ENCODE measurements around the gene C11orf65.

C11orf65 gene

GRCh38 chr11:108370990-108371389 lies 96.3 kb downstream of the C11orf65 start:
- no peak for DNase-seq

DNA sequence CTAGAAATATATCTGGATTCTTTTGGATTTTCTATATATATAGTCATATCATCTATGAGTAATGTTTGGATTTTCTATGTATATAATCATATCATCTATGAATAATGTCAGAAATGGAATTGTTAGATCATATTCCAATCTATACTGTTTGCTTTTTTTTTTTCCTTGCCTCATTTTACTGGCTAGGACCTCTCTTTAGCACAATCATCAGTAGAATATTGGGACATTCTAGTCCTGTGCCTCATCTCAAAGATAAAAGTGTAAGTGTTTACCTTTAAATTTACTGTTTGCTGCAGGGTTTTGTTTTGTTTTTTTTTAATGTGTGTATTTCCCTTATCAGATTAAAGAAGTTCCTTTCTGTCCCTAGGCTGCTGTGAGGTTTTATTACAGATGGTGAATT lies 97.0 kb downstream of the C11orf65 start:
- no peak for DNase-seq

- DNase-seq: peak in 1 of 58 donors; percentile 7
Observed at GRCh38 chr11:108369064-108369463, 98.3 kb downstream of the C11orf65 start.

DNA sequence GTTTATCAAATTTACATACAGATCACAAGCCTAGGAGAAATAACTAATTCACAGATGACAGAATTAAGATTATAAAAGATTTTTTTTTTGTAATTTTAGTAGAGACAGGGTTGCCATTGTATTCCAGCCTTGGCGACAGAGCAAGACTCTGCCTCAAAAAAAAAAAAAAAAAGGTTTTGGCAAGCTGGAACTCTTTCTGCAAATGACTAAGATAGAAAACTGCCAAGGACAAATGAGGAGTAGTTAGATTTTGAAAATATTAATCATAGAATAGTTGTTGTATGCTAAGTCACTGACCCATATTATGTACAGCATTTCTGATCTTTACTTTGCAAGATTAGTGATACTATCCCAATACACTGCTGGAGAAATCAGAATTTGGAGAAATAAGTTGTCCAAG lies 99.2 kb downstream of the C11orf65 start:
- no peak for DNase-seq

GRCh38 chr11:108364159-108364558 lies 103.2 kb downstream of the C11orf65 start:
- no peak for DNase-seq

GRCh38 chr11:108351468-108351867 lies 115.9 kb downstream of the C11orf65 start:
- DNase-seq: no peak

- no peak for DNase-seq
Observed at GRCh38 chr11:108346451-108346850, 120.9 kb downstream of the C11orf65 start.

DNA sequence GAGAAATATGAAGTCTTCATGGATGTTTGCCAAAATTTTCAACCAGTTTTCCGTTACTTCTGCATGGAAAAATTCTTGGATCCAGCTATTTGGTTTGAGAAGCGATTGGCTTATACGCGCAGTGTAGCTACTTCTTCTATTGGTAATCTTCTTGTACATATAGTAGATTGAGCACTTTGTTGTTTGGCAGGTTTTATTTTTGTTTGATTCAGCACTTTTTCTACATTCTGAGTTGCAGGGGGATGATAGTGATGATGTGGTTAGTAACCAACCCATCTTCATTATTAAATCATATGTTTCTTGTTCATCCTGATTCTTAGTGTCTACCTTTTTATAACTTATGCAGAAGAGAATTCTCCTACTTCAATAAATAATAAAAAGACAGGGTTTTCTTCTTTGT lies 121.6 kb downstream of the C11orf65 start:
- no peak for DNase-seq

DNA sequence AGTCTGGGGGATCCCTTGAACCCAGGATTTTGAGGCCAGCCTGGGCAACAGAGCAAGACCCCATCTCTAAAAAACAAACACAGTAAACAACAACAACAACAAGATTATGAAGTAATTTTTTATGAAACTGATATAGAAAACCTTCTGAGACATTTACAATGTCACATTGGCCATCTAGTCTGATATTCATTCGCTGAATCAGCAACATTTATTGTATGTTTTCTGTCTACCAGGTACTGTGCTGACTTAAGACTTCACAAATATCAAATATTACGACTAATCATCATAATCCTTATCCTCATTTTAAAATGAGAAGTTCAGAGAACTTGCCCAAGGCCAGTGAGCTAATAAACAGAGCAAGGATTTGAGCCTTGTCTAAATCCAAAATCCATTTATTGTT lies 123.6 kb downstream of the C11orf65 start:
- no peak for DNase-seq

- no peak for DNase-seq
Observed at GRCh38 chr11:108341654-108342053, 125.7 kb downstream of the C11orf65 start.

- no peak for DNase-seq
Observed at GRCh38 chr11:108340973-108341372, 126.4 kb downstream of the C11orf65 start.

GRCh38 chr11:108338750-108339149 lies 128.6 kb downstream of the C11orf65 start:
- DNase-seq: no peak

DNA sequence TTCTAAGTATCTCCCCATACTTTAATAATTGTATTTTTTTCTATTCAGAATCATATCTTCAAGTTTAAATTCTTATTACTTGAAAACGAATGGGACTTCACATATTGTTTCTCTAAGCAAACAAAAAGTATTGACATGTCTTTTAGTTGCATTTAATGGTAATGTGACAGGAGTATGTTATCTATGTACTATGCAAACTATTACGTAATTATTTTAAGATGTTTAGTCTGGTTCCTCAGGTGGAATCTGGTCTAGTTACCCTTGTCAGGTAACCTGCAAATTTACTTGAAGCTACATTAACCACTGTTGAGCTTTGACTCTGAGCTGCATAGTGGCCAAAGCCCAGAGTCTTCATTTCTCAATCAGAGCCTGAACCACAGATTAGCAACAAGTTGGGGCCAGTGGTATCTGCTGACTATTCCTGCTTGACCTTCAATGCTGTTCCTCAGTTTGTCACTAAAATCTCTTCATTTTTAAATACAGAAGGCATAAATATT lies 133.9 kb downstream of the C11orf65 start:
- no peak for DNase-seq
